Measurements from ENCODE around the gene KCNIP1.

DNA sequence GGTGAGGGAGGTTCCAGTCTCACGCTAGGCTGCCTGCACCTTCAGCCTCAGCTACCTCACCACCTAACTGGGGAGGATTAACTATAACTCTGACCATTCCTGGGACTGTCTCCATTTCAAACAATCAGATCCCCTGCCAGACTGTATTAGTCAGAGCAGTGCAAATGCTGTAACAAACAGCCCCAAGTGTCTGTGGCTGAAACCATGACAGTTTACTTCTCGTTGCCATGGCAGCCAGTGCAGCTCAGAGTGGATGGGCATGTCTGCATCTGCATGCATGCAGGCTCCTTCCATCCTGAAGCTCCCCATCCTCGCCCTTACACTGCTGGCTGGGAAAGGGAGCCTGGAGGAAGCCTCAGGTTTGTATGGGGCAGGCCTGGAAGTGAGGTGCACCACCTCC lies 86.7 kb downstream of the KCNIP1 start:
- TF ChIP-seq, protein P1, sequence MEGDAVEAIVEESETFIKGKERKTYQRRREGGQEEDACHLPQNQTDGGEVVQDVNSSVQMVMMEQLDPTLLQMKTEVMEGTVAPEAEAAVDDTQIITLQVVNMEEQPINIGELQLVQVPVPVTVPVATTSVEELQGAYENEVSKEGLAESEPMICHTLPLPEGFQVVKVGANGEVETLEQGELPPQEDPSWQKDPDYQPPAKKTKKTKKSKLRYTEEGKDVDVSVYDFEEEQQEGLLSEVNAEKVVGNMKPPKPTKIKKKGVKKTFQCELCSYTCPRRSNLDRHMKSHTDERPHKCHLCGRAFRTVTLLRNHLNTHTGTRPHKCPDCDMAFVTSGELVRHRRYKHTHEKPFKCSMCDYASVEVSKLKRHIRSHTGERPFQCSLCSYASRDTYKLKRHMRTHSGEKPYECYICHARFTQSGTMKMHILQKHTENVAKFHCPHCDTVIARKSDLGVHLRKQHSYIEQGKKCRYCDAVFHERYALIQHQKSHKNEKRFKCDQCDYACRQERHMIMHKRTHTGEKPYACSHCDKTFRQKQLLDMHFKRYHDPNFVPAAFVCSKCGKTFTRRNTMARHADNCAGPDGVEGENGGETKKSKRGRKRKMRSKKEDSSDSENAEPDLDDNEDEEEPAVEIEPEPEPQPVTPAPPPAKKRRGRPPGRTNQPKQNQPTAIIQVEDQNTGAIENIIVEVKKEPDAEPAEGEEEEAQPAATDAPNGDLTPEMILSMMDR (IDR thresholded peaks at IDR 0.05; ENCODE audit: low read depth, low read length) = no peak
- no peak for TF ChIP-seq MYC (IDR thresholded peaks at IDR 0.05; ENCODE audit: low read depth, low read length)

Data from NB4 (cell line).